Stimulated activated CD8-positive, alpha-beta memory T cell treated with anti-CD3 and anti-CD28 coated beads, Interleukin-4, amount 100 ng/mL, for 24 hours (primary cell): Measurements from ENCODE around the gene LCN2.
"Not testable (repeated sequence)": the region's sequence is repeated elsewhere in the genome, so short reads cannot be mapped to it uniquely, and the experiment has no call there.

Experiments used
- DNase-seq: peaks from one replicate; pipeline ENCODE4 v3.0.0-alpha.2; 2020; ENCODE audit warnings: low read depth

The LCN2 gene

DNA sequence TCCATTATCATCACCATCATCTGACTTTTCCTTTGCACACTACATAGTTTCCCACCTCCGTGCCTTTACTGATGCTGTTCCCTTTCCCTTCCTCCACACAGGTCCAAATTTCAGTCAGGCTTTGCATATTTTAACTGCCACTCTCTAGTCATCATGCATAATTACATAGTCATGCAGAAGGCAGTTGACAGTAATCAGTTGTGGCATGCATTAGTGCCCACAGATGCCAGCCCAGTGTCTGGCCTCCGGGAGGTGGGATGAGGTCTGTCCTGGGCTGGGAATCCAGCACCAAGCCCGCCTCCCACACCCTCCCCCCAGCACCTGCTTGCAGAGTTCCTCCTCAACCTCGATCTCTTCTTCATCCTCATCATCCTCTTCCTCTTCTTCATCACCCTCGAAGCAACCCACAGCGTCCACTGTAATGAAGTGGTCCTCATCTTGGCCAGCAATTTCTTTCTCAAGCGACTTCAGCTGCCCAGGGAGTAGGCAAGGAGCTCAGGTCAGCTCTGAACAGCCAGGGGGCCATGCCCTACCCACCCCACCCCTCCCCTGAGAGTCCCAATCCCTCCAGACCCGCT lies 19.6 kb downstream of the LCN2 start:
- no peak for DNase-seq

DNA sequence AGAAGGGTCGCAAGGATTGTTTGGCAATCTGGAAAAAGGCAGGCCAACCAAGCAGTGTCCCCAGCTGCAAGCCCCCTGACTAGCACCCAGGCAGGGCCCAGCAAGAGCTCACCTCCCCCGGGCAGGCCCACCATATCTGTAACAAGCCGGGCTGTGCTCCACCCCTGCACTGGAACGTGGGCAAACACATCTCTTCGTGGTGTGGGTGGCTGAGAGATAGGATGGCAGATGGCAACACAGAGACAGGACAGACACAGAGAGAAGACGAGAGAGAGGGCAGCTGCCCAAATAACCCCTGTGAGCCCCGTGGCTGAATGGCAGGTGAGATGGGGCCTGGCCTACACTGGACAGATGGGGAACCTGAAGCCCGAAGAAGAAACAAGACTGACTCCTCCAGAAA lies 20.2 kb downstream of the LCN2 start:
- DNase-seq = no peak

DNA sequence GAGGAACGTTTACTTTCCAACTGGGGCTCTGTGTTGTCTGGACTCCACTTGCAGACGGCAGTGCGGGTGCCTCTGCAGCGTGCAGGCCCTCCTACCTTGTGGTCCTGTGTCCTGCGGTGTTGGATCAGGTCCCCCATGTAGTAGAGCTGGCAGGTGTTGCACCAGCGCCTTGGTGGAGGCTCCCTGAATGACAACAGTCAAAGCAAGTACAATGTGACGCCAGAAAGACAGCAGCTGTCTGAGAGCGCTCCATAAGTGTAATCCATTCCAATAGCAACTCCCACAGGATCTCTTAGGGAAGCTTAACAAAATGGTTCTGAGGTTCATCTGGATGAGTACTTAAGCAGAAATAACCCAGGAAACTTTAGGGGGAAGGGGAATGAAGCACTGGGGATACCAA lies 20.7 kb downstream of the LCN2 start:
- no peak for DNase-seq

DNA sequence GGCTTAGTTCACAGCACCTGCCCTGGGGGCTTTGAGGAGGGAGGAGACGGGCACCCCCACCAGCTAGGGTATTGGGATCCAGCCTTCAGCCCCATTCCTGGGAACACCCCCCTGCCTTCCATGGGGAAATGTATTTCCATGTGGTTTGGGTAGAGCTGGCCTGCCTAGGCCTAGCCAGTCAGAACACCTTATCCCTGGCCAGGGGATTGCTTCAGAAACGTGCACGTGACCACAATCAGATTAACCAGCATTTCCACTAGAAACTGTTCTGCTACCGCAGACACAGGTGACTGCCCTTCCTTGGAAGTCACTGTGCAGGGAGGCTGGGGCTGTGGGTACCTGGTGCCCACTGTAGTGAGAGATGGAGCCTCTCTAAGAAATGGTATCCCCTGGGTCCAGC lies 24.8 kb downstream of the LCN2 start:
- DNase-seq = no peak

DNA sequence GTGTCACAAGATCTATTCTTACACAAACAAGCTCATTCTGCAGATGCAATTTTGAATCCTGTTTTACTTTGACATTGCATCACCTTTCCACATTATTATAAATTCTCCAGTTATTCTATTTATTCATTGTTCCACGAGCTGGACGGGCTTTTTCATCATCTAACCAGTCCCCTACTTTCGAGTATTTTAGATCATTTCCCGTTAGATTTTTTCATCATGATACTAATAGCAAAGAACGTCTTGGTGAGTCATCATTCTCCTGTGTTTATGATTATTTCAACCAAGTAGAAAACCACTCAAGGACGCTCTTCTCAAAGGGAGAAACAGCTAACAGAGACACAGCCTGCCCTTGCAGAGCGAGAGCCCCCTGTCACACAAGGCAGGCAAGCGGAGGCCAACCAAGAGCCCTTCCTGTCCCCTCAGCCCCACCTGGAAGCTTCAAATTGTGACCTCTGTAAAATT lies 25.9 kb downstream of the LCN2 start:
- DNase-seq = no peak

DNA sequence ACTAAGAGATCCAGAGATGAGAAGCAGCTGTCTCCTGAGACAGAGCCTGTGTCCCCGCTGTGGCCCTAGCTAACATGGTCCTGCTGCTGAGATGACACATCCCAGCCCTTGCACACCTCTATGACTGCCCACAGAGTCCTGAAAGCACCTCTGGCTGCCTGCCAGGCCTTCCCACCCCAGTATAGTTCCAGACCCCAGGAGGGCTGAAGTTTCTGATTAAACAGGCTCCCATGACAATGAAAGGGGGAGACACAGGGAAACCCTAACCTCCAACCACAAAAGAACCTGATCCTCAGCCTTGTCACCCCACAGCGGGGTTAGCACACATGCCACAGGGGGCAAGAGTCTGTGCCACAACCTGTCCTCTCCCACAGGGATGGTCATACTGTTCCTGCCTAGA lies 26.5 kb downstream of the LCN2 start:
- no peak for DNase-seq

DNA sequence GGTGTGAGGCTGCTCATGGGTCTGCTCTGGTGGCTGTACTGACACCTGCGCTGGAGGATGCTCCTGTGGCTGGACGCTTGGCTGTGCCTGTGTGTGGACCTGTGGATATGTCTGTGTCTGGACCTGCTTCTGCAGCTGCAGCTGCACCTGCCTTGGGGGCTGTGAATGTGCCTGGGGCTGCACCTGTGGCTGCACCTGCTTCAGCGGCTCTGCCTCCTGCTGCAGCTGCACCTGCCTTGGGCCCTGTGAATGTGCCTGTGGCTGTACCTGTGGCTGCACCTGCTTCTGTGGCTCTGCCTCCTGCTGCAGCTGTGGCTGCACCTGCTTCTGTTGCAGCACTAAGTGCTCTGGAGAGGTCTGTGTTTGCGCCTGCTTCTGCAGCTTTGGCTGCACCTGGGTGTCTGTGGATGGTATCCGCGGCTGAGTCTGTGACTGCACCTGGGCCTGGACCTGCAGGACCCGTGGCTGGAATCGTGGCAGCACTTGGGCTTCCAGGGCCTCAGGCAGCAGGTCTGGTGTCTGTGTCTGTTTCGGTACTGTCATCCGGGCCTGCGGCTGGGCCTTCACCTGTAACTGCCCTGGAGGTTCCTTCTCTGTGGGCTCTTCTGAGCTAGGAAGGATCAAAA lies 29.7 kb downstream of the LCN2 start:
- no peak for DNase-seq

DNA sequence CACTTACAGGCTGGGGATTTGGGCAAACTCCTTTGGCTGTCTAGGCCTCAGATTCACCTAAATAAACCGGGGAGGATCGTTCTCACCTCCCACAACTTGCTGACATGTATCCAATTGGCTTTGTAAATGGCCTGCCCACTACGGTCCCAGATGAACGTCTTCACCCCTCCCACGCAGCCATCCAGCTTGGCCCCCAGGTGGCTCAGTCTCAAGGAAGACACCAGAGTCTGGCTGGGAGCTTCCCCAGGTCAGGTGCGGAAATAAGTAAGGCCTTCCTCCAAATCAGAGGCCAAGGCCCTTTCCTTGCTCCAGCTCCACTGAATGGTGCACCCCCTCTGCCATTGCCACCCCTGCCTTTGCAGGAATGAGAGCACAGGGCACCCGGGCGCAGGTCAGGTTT lies 30.7 kb downstream of the LCN2 start:
- no peak for DNase-seq

DNA sequence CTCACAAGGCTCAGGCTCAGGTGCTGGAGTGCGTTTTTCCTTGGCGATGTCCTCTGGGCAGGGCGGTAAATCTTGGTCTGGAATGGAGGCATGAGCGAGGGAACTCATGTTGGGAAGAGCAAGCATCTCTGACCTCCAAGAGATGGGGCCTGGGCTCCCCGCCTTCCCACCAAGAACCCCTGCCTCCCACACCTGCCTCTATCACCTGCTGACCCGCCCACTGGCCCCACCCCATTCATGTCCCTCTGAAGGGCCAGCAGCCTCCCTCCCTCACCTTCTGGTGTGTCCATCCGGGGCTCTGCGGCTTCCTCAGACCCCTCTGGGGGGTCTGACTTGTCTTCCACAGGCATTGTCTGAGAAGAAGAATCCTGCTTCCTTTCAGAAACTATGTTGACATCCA lies 31.2 kb downstream of the LCN2 start:
- no peak for DNase-seq

DNA sequence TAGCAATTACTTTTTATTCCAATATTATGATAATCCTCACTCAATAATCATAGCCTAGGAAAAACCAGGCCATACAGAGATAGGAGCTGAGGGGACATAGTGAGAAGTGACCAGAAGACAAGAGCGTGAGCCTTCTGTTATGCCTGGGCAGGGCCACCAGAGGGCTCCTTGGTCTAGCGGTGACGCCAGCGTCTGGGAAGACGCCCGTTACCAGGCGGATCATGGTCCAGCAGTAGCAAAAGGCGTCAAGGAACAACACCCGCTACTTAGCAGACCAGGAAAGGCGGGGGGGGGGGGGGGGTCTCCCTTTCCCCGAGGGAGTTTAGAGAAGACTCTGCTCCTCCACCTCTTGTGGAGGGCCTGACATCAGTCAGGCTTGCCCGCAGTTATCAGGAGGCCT lies 32.2 kb downstream of the LCN2 start:
- not testable (repeated sequence) for DNase-seq

DNA sequence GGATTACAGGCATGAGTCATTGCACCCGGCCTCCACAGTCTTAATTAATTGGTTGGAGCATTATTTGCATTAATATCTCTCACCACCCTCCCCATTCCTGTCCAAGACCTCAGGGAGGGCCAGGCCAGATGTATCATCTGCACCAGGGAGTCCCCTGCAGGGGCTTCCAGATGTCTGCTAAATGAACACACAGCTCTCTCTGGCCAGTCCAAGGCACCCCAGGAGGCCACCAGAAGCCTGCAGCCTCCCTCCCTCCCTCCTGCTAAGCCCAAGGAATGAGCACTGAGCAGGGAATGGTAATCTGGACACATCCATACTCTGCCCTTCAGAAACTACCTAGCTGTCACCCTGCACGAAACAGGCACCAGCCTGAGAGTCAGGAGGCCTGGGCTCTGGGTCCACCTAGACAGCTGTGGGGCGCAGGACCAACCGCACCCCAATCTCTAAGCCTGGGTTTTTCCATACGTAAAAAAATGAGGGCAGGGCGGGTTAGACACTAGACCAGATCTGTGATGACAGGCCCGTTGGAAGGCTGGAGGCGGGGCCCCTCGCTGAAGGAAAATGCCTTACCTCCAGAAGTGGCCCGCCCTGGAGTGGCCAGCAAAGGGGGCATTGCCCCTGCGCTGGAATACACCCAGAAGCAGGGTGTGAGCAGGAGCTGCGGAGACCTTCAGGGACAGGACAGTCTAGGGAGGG lies 33.8 kb downstream of the LCN2 start:
- no peak for DNase-seq

DNA sequence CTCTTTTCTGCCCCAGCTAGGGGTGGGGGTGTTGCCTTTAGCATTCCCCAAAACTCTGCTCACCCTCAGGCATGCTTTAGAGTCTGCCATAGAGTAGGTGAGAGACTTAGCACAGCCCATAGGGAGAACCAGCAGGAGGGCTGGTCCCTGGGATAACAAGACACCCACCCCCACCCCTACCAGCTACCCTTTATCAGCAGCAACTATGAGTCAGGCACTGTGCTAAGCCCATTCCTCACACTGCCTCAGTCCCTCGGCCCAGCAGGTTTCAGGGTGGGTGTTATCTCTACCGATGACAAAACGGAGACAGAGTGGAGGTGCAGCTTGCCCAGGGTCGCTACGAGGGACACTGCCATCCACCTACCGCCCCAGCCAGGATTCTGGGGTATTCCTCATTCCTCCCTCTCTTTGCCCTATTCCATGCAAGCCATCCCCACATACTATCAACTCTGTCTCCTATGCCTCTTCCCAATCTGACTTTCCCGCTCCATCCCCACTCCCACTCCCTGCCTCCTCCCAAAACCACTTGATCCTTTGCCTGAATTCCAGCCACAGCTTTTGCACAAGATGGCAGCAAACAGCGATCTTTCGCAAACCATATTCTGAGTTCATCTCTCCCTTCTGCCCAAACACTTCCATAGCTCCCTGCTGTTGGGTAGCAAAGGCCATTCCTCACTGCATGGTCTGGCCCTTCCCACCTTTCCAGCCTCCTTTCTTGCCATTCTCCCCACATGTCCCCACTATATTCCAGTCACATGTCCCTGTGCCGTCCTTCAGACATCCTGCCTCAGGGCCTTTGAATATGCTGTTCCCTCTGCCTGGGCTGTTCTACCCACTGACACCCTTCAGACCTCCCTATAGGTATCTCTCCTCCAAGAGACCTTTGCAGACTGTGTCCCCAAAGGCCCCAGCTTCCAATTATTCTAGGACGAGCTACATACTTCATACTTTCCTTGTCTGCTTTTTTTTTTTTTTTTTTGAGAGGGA lies 37.0 kb downstream of the LCN2 start:
- no peak for DNase-seq

DNA sequence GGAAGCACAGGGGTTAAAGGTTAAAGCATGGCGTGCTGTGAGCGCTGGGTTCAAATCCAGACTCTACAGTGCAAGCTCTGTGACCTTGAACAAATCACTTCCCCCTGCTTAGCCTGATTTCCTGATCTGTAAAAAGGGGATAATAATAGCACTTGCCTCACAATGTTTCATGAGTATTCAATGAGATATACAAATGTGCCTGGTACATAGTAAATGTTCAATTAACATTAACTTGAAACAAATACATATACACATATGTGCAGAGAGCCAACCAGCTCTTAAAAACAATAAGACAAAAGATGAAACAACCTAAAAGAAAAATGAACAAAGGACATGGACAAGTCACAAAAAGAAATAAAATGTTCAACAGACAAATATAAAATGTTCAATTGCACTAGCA lies 38.1 kb downstream of the LCN2 start:
- DNase-seq = no peak

DNA sequence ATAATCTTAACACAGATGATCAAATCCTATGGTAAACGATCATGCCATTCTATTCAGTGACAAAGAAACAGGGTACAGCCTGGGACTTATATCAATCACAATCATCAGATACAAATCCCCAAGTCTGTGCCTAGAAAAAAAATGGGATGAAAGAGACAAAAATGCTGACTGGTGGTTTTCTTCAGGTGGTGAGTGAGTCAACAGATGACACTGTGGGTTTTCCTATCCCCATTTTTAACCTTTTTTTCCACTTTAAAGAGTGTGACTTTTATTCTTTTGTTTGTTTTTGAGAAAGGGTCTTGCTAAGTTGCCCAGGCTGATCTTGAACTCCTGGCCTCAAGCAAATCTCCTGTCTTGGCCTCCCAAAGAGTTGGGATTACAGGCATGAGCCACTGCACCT lies 39.0 kb downstream of the LCN2 start:
- DNase-seq = no peak

DNA sequence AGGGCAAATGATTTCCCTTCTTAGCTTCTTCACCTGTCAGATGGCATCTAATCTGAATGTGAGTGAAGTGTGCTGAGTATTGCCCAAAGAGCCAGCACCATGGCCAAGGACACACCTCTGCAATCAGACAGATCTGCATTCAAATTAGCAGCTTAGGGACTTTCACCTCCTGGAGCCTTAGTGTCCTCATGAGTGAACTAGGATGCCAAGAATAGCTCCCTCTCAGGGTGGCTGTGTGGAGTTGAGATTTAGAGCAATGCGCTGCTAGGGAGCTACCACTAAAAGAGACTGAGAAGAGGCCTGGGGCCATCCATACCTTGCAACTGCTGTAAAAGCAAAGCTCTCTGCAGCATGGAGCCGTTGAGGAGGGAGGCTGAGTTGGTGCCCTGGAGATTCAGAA lies 40.8 kb downstream of the LCN2 start:
- DNase-seq = no peak

DNA sequence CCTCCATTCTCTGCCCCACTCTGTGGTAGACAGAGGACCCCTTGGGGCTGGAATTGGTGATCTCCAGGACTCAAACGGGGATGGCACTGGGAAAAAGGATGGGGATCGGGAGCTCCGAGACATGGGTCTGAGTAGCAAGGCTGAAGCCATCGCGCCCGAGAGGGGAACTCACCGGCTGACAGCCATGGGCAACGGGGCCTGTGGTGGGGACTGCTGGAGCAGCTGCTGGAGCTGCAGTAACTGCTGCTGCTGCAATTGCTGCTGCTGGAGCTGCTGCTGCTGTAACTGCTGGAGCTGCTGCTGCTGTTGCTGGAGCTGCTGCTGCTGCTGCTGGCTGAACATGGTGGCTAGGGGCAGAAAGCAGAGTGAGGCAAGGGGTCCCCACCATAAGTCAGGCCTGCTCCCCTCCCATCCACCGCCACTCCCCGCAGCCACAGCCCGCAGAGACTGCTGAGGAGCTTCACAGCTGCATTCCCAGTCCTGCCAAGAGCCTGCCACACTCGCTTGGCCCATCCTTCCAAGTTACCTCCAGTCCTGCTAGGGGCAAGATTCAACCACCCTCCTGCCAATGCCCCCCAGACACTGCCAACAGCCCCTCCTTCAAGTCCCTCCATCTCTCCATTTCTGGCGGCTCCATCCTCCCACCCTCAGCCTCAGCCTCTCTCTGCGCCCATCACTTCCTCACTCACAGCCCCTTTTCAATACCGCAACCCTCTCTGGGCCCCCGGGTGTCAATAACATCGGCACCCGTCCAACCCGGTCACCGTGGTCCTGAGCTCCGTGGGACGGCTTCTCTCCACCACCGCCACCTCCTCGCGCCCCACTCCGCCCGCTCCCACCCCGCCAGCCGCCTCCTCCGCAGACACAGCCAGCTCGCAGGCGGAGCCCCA lies 41.5 kb downstream of the LCN2 start:
- DNase-seq = no peak

DNA sequence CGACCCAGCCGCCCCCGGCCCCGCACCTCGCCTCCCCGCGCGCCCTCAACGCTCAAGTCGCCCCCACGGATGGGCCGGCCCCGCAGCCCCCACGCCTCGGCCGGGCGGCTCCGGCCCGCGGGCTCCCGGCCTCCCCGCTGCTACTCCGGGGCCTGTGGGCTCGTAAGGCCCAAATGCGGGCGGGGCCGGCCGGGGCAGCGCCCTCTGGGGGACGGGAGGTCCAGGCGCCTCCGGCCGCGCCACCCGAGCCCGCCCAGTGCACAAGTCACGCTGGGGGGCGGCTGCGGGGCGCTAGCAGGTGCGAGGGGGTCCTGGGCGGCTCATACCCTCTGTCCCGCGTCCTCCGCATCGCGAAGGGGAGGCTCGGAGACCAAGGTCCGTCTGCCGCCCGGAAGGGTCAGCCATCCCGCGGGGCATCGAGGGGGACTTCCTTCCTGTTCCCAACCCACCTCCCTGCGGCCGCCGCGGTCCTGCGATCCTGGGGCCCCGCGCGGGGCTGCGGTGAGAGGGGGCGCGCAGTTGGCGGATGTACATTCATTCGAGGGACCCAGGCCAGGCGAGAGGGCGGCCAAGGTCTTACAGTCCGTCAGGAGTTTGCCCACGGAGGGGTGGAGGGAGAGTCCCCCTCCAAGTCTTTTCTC lies 42.3 kb downstream of the LCN2 start, which contains the start of gene CIZ1:
CIZ1 (minus strand) TSS at position 167 of the 641 bp plus-strand sequence. CDS start 715 bp downstream, outside the sequence.
- peak; percentile 68 for DNase-seq

DNA sequence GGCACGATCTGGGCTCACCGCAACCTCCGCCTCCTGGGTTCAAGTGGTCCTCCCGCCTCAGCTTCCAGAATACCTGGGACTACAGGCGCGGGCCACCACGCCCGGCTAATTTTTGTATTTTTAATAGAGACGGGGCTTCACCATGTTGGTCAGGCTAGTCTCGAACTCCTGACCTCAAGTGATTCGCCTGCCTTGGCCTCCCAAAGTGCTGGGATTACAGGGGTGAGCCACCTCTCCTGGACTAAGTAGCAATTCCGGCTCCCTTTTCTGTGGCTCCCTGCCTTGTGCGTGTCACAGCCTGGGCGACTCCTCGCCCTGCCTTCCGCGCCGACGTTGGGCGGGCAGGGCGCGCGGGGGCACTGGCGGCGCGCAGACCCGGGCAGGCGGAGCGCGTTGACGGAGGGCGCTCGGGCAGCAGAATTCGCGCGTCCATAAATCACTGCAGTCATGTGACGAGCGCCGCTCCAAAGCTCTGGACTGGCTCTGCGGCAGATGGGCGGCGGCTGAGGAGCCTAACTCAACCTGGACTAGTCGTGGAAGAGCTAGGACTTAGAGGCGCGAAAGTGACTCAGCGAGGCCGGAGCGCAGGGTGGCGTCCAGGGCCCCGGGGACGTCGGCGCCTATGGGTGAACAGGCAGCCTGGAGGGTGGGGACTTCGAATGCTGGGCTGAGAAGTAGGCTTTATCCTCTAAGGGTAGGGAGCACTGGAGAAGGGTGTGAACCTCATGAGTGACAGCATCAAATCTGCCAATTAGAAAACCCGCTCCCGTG lies 43.5 kb downstream of the LCN2 start:
- no peak for DNase-seq

DNA sequence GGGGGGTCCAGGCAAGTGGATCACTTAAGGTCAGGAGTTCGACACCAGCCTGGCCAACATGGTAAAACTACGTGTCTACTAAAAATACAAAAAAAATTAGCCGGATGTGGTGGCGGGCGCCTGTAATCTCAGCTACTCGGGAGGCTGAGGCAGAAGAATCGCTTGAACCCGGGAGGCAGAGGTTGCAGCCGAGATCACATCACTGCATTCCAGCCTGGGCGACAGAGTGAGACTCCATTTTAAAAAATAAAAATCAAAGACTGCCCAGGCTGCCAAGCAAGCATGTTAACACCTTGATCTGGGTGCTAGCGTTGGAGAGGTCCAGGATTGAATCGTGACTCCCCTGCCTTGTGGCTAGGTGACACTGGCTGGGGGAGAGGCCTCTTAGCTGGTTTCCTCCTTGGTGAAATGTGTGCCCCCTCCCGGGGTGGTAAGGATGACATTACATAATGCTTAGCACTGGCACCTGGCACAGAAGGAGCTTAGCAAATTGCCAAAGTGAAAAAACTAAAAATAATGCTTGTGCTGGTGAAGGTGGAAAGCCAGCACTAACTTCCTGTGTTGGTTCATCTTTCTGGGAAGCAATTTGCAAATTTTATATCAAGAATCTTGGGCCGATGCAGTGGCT lies 44.3 kb downstream of the LCN2 start:
- DNase-seq = no peak
